GM18861 (cell line): Measurements from ENCODE around the gene TIGD2.
"Not testable (repeated sequence)": the region's sequence is repeated elsewhere in the genome, so short reads cannot be mapped to it uniquely, and the experiment has no call there.

Experiments
- ATAC-seq: cut with Tn5 transposase; IDR thresholded peaks from one replicate; pipeline ENCODE4 v1.9.1; 2021; ENCODE audit not compliant: unreplicated experiment

Gene TIGD2

GRCh38 chr4:89119166-89119565, 7.8 kb downstream of the TIGD2 start:
- ATAC-seq: no peak

- no peak for ATAC-seq
These were observed 8.5 kb downstream of the TIGD2 start for GRCh38 chr4:89119836-89120235.

DNA sequence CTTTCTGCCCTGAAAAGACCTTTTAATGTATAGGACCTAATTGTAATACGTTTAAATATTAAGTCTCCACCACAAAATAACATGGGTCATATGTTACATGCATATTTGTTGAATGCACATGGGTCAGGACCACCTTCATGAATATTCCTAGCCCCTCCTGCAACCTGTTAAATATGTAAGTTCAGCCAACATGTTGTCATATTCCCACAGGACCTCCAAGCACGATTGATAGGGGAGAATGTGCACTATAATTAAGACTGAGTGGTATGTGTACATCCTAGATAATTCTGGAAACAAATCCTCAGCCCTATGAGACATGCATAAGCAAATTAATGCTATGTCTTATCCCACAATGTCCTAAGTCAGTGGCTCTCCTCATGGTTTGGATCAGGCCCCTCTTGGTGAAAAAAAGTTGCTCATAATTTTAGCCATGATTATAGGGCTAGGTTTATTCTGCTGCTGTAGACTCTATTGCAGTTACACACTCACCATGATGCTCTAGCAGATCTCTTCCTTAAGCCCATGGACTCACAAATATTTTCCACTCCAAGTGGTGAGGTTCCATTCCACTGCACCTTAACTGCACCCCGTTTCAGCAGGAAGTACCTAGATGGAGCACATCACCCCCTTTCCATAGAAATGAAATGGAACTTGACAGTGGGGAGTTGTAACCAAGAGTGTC, 10.2 kb downstream of the TIGD2 start:
- no peak for ATAC-seq

GRCh38 chr4:89123451-89123851, 12.1 kb downstream of the TIGD2 start:
- ATAC-seq: no peak

- no peak for ATAC-seq
These were observed 14.8 kb downstream of the TIGD2 start for GRCh38 chr4:89125901-89126782.

DNA sequence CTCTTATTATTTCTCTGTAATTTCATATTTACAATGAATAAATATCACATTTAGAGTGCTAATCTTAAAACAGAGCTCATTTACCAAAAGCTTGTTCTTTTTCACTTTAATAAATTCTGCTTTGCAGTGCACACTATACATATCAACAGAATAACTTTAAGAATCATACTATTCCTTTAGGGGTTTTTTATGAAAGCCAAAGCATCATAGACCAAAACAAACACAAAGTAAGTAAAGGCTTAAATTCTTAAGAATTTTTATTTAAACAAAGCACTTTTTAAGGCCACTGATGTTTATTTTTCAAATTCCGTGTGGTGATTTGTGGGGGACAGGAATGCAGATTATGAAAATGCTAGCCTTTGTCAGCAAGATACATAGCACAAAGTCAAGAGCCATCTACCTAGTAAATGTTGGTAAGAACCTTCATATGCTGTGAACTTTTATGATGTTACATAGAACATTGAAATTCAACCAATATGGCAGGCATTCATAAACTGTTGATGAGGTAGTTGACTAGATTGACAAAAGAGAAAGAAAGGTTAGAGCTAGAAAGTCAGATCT, 17.8 kb downstream of the TIGD2 start:
- no peak for ATAC-seq

DNA sequence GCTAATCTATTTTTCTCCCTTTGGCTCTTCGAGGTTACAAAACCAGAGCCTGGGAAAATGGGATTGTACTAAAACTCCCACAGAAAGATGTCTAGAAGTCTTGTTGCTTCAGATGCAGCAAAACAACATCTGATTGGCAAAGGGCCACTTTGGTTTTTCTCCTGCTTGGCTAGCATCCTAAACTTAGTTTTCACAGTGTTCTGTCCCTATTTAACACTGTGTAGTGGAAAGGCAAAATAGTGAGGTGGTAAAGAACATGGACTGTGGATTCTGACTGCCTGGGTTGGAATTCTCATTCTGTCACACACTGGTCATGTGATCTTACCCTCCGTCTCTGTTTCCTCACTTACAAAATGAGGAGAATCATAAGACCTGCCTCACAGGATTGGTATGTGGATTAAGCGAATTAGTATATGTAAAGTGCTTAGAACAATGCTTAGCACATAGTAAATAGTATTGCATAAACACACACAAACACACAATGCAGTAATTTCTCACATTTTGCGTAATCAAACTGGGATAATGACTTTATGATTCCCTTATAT, 23.5 kb downstream of the TIGD2 start:
- ATAC-seq: no peak

DNA sequence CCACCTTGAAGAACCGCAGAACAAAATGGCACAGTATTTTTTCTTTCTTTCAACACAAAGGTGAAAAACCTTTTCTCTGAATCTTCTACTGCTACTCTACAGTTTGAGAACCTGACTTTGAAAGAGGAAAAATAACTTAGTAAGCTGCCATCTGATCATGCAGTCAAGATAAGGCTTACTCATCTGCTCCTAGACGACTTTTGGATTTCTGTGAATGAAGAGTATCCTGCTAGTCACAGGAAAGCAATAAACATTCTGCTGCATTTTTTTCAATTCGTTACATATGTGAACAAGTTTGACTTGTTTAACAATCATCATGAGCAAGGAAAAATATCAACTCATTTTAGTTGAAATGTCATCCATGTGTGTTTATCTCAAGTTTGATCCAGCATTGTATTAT, 25.2 kb downstream of the TIGD2 start:
- ATAC-seq: no peak

GRCh38 chr4:89137231-89137630, 25.9 kb downstream of the TIGD2 start:
- no peak for ATAC-seq

DNA sequence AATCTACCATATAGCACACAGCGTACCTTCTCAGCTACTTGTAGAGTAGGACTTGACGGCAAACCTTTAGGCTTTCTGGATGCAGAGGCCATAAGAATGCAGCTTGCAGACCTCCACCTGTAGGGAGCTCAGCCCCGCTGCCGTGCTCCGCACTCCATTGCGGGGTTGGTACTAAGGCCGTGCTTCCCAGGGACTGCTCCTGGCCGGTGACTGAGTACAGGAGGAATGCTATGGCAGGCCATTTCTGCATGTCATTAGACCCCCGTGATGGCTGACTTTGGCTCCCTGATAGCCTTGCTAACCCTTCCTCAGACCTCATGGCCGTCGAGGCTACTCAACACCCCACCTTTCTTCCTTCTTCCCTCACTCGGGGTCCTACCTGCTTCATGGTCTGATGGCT, 26.4 kb downstream of the TIGD2 start:
- ATAC-seq: no peak

DNA sequence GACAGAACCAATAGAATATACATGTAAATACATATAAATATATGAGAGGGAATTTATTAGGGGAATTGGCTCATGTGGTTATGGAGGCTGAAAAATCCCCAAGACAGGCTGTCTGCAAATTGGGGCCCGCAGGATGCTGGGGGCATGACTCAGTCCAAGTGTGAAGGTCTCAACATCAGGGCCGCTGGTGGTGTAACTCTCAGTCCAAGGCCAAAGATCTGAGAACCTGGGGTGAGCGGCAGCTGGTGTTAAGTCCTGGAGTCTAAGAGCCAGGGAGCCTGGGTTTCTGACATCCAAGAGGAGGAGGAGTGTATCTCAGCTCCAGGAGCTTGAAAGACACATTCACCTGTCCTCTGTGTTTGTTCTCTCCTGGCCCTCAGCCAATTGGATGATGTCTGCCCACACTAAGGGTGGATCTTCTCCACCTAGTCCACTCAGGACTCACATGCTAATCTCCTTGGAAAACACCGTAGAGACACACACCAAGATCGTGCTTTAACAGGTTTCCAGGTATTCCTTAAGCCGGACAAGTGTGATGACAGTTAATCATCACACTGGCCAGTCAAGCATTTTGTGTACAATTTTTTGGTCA, 28.9 kb downstream of the TIGD2 start:
- no peak for ATAC-seq

DNA sequence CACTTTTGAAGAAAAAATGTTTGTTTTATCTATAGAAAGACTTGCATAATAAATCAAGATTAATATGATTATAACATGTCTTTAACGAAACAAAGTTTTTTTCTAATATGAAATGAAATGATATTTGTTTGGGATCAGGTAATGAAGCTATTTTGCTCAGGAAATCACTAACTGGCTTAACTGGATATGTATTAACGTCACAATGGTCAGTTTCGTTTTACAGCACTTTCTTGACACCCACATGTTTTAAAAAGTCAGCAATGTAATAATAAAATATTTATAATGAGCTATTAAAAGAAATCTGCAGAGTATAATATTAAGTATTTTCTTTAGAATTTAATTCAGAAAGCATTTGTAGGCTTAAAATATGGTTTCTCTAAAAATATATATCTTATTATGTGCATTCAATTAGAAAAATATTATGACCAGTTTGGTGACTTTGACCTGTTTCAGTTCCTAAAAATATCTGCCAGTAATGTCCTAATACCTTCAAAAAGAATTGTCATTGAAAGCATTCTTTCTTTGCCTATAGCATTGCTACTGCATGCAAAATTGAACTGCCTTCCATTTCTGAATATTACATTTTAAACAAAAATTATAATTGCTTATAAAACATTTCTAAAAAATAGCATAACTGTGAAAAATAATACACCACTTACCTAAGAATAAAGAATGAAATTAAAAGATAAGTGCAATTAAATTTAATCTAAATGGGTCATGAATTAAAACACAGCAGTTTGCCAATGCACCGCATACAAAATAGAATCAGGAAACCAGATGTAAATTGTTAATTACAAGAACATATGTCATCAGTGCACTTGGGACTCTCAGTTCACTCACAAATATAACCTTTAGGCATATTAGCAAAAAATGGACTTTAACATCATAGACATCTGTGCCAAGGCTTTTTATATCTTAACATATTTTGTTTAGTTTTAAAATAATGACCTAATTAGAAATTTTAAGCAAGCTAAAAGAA, 31.6 kb downstream of the TIGD2 start:
- ATAC-seq: peak; percentile 97

- not testable (repeated sequence) for ATAC-seq
These were observed 33.3 kb downstream of the TIGD2 start for GRCh38 chr4:89144652-89145051.

- no peak for ATAC-seq
These were observed 34.9 kb downstream of the TIGD2 start for GRCh38 chr4:89146196-89146595.

GRCh38 chr4:89152972-89153371, 41.6 kb downstream of the TIGD2 start:
- no peak for ATAC-seq

GRCh38 chr4:89156174-89156914, 45.0 kb downstream of the TIGD2 start:
- ATAC-seq: no peak

DNA sequence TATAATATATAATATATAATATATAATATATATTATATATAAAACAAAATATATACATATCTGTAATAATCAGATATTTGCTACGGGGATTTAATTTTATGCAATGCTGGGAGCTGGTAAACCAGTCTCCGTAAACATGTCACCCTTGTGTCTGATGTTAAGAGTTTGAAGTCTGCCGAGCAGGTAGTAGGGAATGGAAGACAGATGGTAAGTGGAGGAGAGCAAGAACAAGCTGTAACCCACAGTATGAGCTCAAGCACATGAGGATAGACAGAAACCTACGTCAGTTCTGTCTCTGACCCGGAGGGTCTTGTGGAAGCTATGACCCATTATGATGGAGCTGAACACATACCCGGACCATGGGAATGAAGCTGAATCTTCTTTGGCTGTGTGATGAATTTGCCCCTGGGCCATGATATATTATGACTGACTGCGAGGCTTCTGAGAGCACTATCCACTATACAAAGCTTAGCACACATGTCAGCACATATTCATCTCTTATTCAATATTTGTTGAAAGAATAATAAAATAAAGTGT, 46.2 kb downstream of the TIGD2 start:
- no peak for ATAC-seq

- ATAC-seq: peak; percentile 40
These were observed 47.7 kb downstream of the TIGD2 start for GRCh38 chr4:89158884-89159503.

- ATAC-seq: no peak
These were observed 49.5 kb downstream of the TIGD2 start for GRCh38 chr4:89160806-89161205.
